ENCODE measurements around the gene SPEN. TPM values are rescaled to one million over a fixed set of nuclear protein-coding genes. Genes with fewer than 3 reads are reported as not detected.
"Not testable (repeated sequence)": the region's sequence is repeated elsewhere in the genome, so short reads cannot be mapped to it uniquely, and the experiment has no call there.

SPEN gene
- total RNA-seq, 4 donors from 2014 or later: 41.4 to 63.6 (median 42.9) TPM

DNA sequence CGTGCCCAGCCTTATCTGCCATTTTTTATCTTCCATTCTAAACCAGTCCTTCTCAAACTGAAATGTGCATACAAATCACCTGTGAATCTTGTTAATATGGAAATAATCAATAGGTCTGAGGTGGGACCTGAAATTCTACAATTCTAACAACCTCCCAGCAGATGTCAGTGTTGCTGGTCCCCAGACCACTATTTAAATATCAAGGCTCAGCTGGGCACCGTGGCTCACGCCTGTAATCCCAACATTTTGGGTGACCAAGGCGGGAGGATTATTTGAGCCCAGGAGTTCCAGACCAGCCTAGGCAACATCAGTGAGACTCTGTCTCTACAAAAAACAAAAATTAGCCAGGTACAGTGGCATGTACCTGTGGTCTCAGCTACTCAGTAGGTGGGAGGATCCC, 44.1 kb upstream of the SPEN start:
- TF ChIP-seq POLR2A (IDR thresholded peaks at IDR 0.05): no peak
- TF ChIP-seq, protein P1, sequence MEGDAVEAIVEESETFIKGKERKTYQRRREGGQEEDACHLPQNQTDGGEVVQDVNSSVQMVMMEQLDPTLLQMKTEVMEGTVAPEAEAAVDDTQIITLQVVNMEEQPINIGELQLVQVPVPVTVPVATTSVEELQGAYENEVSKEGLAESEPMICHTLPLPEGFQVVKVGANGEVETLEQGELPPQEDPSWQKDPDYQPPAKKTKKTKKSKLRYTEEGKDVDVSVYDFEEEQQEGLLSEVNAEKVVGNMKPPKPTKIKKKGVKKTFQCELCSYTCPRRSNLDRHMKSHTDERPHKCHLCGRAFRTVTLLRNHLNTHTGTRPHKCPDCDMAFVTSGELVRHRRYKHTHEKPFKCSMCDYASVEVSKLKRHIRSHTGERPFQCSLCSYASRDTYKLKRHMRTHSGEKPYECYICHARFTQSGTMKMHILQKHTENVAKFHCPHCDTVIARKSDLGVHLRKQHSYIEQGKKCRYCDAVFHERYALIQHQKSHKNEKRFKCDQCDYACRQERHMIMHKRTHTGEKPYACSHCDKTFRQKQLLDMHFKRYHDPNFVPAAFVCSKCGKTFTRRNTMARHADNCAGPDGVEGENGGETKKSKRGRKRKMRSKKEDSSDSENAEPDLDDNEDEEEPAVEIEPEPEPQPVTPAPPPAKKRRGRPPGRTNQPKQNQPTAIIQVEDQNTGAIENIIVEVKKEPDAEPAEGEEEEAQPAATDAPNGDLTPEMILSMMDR (IDR thresholded peaks at IDR 0.05): no peak
- H3K4me3 ChIP-seq (ENCODE audit: low read depth, poor library complexity, severe bottlenecking): no peak overlapping the region
- intact Hi-C loops (cut with DNase I; ENCODE audit: low total_unique reads): no loop called here
- 50 to 57% methylated on average over 4 of the region's 4 CpGs for WGBS, 2 donors
- no peak for DNase-seq (ENCODE audit: low spot score in 2 of 2)

DNA sequence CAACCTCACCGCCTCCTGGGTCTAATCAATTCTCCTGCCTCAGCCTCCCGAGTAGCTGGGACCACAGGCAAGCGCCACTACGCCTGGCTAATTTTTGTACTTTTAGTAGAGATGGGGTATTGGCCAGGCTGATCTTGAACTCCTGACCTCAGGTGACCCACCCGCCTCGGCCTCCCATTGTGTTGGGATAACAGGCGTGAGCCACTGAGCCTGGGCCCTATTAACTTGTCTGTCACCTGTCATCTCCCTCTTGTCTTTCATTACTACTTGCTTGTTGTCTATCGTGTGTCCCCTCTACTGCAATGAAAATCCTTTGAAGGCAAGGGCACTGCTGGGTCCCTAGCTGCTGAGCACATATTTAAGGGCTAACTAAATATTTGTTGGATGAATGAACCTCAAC, 43.4 kb upstream of the SPEN start:
- WGBS, 2 donors: 88% methylated on average over 8 of the region's 8 CpGs
- no peak for DNase-seq (ENCODE audit: low spot score in 2 of 2)
- intact Hi-C loops (cut with DNase I; ENCODE audit: low total_unique reads): no loop called here
- no peak overlapping the region for H3K4me3 ChIP-seq (ENCODE audit: low read depth, poor library complexity, severe bottlenecking)
- TF ChIP-seq, protein P1 (IDR thresholded peaks at IDR 0.05): no peak
- TF ChIP-seq POLR2A (IDR thresholded peaks at IDR 0.05): no peak

DNA sequence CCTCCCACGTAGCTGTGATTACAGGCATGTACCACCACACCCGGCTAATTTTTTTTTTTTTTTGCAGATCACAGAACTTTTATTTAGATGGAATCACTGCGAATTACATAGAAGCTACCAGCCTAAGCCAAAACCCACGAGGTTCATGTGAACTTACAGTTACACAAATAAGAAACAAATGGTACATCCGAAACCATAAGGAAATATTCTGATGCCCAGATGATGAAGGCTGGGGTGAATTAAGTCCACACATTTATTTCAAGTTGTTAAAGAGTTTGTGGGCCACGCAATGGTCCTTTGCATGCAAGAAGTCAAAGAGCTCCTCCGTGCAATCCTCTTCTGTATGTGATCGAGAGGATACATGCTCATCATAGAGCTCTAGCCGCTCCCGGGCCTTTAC, 40.4 kb upstream of the SPEN start:
- intact Hi-C loops (cut with DNase I; ENCODE audit: low total_unique reads): no loop called here
- H3K4me3 ChIP-seq (ENCODE audit: low read depth, poor library complexity, severe bottlenecking): no peak overlapping the region
- WGBS, 2 donors: 85% methylated on average over 10 of the region's 10 CpGs
- TF ChIP-seq, protein P1 (IDR thresholded peaks at IDR 0.05): no peak
- no peak for DNase-seq (ENCODE audit: low spot score in 2 of 2)

DNA sequence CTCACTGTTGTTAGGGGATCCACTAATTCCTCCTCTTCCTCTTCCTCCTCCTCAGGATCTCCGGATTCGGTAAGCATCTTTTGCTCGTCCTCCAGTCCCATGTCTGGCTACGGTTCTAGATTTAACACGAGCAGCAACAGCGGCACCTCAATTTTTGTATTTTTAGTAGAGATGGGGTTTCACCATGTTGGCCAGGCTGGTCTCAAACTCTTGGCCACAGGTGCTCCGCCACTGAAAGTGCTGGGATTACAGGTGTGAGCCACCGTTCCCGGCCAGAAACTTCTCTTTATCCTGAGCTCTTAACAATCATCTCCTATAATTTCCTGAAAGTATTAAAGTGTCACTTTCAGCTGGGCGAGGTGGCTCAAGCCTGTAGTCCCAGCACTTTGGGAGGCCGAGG, 40.0 kb upstream of the SPEN start, which contains the start of gene UQCRHL:
Gene UQCRHL, minus strand, starts transcription at position 101 of the 400 bp plus-strand sequence. Its CDS starts 0 bp downstream, at position 101.
- H3K4me3 ChIP-seq (ENCODE audit: low read depth, poor library complexity, severe bottlenecking); DNase-seq (ENCODE audit: low spot score in 2 of 2); intact Hi-C loops (cut with DNase I; ENCODE audit: low total_unique reads): not testable (repeated sequence)
- 91% methylated on average over 11 of the region's 11 CpGs for WGBS, 2 donors

DNA sequence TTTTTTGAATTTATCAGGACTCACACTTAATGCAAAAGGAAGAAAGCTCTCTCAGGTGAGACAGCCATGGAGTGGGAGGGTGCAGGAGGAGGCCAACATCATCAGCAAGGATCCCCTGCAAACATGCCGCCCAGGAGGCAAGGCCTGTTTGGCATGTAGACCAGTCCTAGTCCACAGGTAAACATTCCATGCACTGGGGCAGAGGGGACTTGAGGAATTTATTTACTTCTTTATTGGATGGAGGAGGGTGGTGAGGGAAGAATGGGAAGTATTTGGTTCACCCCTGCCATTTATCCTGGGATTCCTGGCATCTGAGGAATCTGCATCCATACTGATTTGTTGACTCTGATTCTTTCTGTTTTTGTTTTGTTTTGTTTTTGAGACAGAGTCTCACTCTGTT, 38.6 kb upstream of the SPEN start:
- intact Hi-C loops (cut with DNase I; ENCODE audit: low total_unique reads): no loop called here
- TF ChIP-seq, protein P1 (IDR thresholded peaks at IDR 0.05): no peak
- no peak for TF ChIP-seq POLR2A (IDR thresholded peaks at IDR 0.05)
- DNase-seq (ENCODE audit: low spot score in 2 of 2): no peak
- 68 to 83% methylated on average over 1 of the region's 1 CpG for WGBS, 2 donors
- no peak overlapping the region for H3K4me3 ChIP-seq (ENCODE audit: low read depth, poor library complexity, severe bottlenecking)

DNA sequence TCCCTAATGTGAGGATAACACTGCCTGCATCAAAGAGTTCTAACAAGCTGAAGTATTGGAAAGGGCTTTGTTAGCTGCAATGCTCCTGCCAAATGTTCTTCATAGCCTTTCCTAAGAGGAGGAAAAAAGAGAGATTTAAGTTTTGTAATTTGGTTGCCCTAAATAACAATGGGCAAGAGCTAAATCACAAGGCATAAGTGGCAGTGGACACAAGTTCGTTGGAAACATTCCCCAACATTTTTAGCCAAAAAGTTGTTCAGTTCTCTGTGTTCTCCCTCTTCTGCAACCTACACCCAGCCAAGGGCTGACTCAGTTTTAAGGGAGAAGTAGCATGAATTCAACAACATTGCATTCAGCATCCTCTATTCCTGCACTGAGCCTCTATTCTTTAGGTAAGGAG, 37.4 kb upstream of the SPEN start:
- intact Hi-C loops (cut with DNase I; ENCODE audit: low total_unique reads): no loop called here
- H3K4me3 ChIP-seq (ENCODE audit: low read depth, poor library complexity, severe bottlenecking): no peak overlapping the region
- TF ChIP-seq, protein P1 (IDR thresholded peaks at IDR 0.05): no peak
- no peak for TF ChIP-seq POLR2A (IDR thresholded peaks at IDR 0.05)
- no peak for DNase-seq (ENCODE audit: low spot score in 2 of 2)
- 55 to 75% methylated on average over 1 of the region's 1 CpG for WGBS, 2 donors

All from lower leg skin (tissue), 4 donors.